Keratinocyte (primary cell): ENCODE results near the gene TEX12.

ENCODE experiments used
- EZH2 ChIP-seq: IDR thresholded peaks from one replicate; pipeline ENCODE4 v1.6.1; 2012; ENCODE audit warnings: inconsistent platforms, mild to moderate bottlenecking, low read length, moderate library complexity
- TF ChIP-seq, protein P1 (sequence below), 3 experiments: IDR thresholded peaks in 1 of 3; conservative IDR thresholded peaks in 1 of 3; optimal IDR thresholded peaks in 1 of 3; 2 replicates in 2 of 3; 3 replicates in 1 of 3; pipeline versions ENCODE3 to v1.5.1; 2011; ENCODE audit warnings: low read length in 3 of 3, mild to moderate bottlenecking in 3 of 3, moderate library complexity in 2 of 3, control low read depth in 1 of 3, inconsistent platforms in 1 of 3; ENCODE audit not compliant: insufficient read depth in 2 of 3; ENCODE audit errors: extremely low read depth in 1 of 3

- TF ChIP-seq, protein P1, sequence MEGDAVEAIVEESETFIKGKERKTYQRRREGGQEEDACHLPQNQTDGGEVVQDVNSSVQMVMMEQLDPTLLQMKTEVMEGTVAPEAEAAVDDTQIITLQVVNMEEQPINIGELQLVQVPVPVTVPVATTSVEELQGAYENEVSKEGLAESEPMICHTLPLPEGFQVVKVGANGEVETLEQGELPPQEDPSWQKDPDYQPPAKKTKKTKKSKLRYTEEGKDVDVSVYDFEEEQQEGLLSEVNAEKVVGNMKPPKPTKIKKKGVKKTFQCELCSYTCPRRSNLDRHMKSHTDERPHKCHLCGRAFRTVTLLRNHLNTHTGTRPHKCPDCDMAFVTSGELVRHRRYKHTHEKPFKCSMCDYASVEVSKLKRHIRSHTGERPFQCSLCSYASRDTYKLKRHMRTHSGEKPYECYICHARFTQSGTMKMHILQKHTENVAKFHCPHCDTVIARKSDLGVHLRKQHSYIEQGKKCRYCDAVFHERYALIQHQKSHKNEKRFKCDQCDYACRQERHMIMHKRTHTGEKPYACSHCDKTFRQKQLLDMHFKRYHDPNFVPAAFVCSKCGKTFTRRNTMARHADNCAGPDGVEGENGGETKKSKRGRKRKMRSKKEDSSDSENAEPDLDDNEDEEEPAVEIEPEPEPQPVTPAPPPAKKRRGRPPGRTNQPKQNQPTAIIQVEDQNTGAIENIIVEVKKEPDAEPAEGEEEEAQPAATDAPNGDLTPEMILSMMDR (optimal IDR thresholded peaks at IDR 0.05 in 1 of 3, IDR thresholded peaks at IDR 0.05 in 1 of 3, conservative IDR thresholded peaks at IDR 0.05 in 1 of 3; ENCODE audit: extremely low read depth in 1 of 3, insufficient read depth in 2 of 3, low read length in 3 of 3), result no peak
- no peak for TF ChIP-seq EZH2
Measured at GRCh38 chr11:112123129-112123528, 44.0 kb upstream of the TEX12 start.
